Upper lobe of left lung (tissue), 4 donors: ENCODE data around the gene CACNA2D1.

Experiments
- CTCF ChIP-seq, 6 experiments: fragments of 450-650 bp in 4 of 6; fragments of 200-600 bp in 2 of 6; sonication (generic) in 2 of 6; IDR thresholded peaks; one replicate each; pipeline ENCODE4 v1.5.1; 2016 to 2019; ENCODE audit warnings: antibody characterized with exemption in 6 of 6
- POLR2A ChIP-seq, 4 donors: fragments of 450-650 bp; IDR thresholded peaks; one replicate each; pipeline ENCODE4 v1.5.1; 2016 to 2017; ENCODE audit warnings: antibody characterized with exemption in 4 of 4, mild to moderate bottlenecking in 2 of 4
- POLR2AphosphoS5 ChIP-seq, 2 donors: sonication (generic); formaldehyde crosslinking; IDR thresholded peaks; one replicate each; pipeline ENCODE4 v1.5.1; 2017; ENCODE audit warnings: antibody characterized with exemption in 2 of 2

DNA sequence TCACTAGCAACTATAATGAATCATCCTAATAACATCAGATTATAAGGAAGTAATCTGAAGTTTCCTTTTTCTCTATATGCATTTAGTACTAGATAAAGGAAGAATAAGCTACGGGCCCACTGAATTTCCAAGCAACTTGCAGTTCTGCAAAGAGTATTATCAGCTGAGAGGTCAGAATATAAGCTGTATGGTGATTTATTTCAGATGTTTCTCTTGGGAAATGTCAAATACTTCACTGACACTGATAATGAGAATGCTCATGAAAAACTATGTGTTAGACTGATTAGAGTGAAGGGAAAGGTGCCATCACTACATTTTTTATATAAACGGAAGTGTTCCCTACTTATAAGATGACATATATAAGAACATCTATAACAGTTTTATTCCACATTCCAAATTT is 422.5 kb downstream of the CACNA2D1 start:
- no peak for TF ChIP-seq CTCF (IDR thresholded peaks at IDR 0.05)
- no peak for TF ChIP-seq POLR2AphosphoS5 (IDR thresholded peaks at IDR 0.05)
- TF ChIP-seq POLR2A (IDR thresholded peaks at IDR 0.05): no peak
